PC-9 (cell line): Measurements from ENCODE around the gene FGF4. TPM values are rescaled to one million over a fixed set of nuclear protein-coding genes. Genes with fewer than 3 reads are reported as not detected.

Experiments used
- BruUV-seq: library from RNA; stranded (reverse); fragments of 400-500 nt; replicated peaks from 2 replicates; lab custom pipeline; 2021; lab: Mats Ljungman, UMichigan
- CTCF ChIA-PET: fragments of 300-600 bp; sonication (Branson Sonifier 250); formaldehyde crosslinking; loops from one replicate; lab custom pipeline; 2022; ENCODE audit warnings: antibody characterized with exemption; lab: Charles Lee
- POLR2A ChIA-PET: fragments of 300-600 bp; sonication (Branson Sonifier 250); formaldehyde crosslinking; loops from one replicate; lab custom pipeline; 2022; ENCODE audit warnings: antibody characterized with exemption; ENCODE audit not compliant: unreplicated experiment; lab: Charles Lee
- DNase-seq, 2 experiments: peaks; one replicate each; pipeline versions ENCODE4 v3.0.0 to v3.0.0-alpha.2; 2015 to 2022; ENCODE audit warnings: mixed read lengths in 1 of 2
- H2AFZ ChIP-seq: fragments of 200-600 bp; sonication (generic); 2 replicates; pipeline ENCODE4 v1.8.1; 2017; ENCODE audit warnings: antibody characterized with exemption
- H3F3A ChIP-seq: fragments of 200-600 bp; sonication (generic); 2 replicates; pipeline ENCODE4 v1.8.1; 2017; ENCODE audit warnings: antibody characterized with exemption, mild to moderate bottlenecking, low read depth; ENCODE audit not compliant: insufficient read depth
- H3K27ac ChIP-seq: fragments of 200-600 bp; sonication (generic); 2 replicates; pipeline ENCODE4 v1.6.1; 2016; ENCODE audit warnings: mixed run types
- H3K27me3 ChIP-seq: fragments of 200-600 bp; sonication (generic); 2 replicates; pipeline ENCODE4 v1.6.1; 2016; ENCODE audit warnings: low read depth, mixed run types; ENCODE audit not compliant: insufficient read depth
- H3K36me3 ChIP-seq: fragments of 200-600 bp; sonication (generic); 2 replicates; pipeline ENCODE4 v1.6.1; 2016; ENCODE audit warnings: low read depth, mixed run types
- H3K4me1 ChIP-seq: fragments of 200-600 bp; sonication (generic); replicated peaks from 2 replicates; pipeline ENCODE4 v1.6.1; 2016; ENCODE audit warnings: mixed run types; ENCODE audit not compliant: insufficient read depth
- H3K4me2 ChIP-seq: fragments of 200-600 bp; sonication (generic); 2 replicates; pipeline ENCODE4 v1.6.1; 2017; ENCODE audit warnings: mixed run types
- H3K4me3 ChIP-seq: fragments of 200-600 bp; sonication (generic); 2 replicates; pipeline ENCODE4 v1.6.1; 2016; ENCODE audit warnings: mixed run types
- H3K79me2 ChIP-seq: fragments of 200-600 bp; sonication (generic); 2 replicates; pipeline ENCODE4 v1.6.1; 2017; ENCODE audit warnings: low read depth, mixed run types
- H3K9me2 ChIP-seq: fragments of 200-600 bp; sonication (generic); 2 replicates; pipeline ENCODE4 v1.8.1; 2017; ENCODE audit warnings: mild to moderate bottlenecking; ENCODE audit not compliant: insufficient read depth
- H3K9me3 ChIP-seq: fragments of 200-600 bp; sonication (generic); 2 replicates; pipeline ENCODE4 v1.8.1; 2016; ENCODE audit warnings: low read depth; ENCODE audit not compliant: insufficient read depth
- H4K20me1 ChIP-seq: fragments of 200-600 bp; sonication (generic); 2 replicates; pipeline ENCODE4 v1.8.1; 2017; ENCODE audit not compliant: insufficient read depth
- EZH2 ChIP-seq: fragments of 200-600 bp; sonication (generic); IDR thresholded peaks from 2 replicates; pipeline ENCODE4 v1.8.0; 2017; ENCODE audit warnings: antibody characterized with exemption, low read depth
- intact Hi-C: fragments of 100-400 bp; cut with micrococcal nuclease; formaldehyde crosslinking; loops from one replicate; pipeline ENCODE4 v1.10.0; 2022; ENCODE audit not compliant: unreplicated experiment
- total RNA-seq: library from RNA; stranded (reverse); gene quantifications from 2 replicates; pipeline ENCODE4 v1.2.3, GENCODE V29; 2021
- TF ChIP-seq, protein P1 (sequence below): fragments of 200-600 bp; sonication (generic); conservative IDR thresholded peaks from 2 replicates; pipeline ENCODE4 v1.6.1; 2017; ENCODE audit warnings: mixed run types, antibody characterized with exemption, mild to moderate bottlenecking, moderate library complexity

FGF4 gene
- total RNA-seq, 1 experiment from 2014 or later: not detected

DNA sequence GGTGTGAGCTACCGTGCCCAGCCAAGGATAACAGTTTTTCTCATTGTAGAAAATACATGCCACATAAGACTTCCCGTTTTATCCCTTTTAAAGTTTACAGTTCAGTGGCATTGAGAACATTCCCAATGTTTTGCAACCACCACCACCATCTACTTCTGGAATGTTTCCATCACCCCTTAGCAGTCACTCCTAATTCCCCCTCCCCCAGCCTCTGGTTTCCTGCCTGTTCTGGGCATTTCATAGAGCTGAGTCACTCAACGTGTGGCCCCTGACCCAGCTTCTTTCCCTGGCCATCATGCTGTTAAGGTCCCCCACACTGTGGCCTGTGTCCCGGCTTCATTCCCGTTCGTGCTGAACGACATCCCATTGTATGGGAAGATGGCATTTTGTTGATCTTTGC, 30.7 kb downstream of the FGF4 start:
- peak; percentile 71 to 79 for DNase-seq
- TF ChIP-seq, protein P1, sequence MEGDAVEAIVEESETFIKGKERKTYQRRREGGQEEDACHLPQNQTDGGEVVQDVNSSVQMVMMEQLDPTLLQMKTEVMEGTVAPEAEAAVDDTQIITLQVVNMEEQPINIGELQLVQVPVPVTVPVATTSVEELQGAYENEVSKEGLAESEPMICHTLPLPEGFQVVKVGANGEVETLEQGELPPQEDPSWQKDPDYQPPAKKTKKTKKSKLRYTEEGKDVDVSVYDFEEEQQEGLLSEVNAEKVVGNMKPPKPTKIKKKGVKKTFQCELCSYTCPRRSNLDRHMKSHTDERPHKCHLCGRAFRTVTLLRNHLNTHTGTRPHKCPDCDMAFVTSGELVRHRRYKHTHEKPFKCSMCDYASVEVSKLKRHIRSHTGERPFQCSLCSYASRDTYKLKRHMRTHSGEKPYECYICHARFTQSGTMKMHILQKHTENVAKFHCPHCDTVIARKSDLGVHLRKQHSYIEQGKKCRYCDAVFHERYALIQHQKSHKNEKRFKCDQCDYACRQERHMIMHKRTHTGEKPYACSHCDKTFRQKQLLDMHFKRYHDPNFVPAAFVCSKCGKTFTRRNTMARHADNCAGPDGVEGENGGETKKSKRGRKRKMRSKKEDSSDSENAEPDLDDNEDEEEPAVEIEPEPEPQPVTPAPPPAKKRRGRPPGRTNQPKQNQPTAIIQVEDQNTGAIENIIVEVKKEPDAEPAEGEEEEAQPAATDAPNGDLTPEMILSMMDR: no peak
- TF ChIP-seq EZH2: no peak
- H3K36me3 ChIP-seq: no peaks in the 10 kb centered on the region
- no peaks in the 10 kb centered on the region for H4K20me1 ChIP-seq
- BruUV-seq: no TSS peak
- CTCF ChIA-PET: no interaction called here
- H3K27ac ChIP-seq: no peak overlapping the region
- POLR2A ChIA-PET: no interaction called here
- peak overlapping the region; percentile 49 for H3K4me2 ChIP-seq
- no peaks in the 10 kb centered on the region for H3K27me3 ChIP-seq
- H3K4me1 ChIP-seq: peaks cover 30% of the 10 kb centered on the region
- no peak overlapping the region; the same call in 1 of the 2 replicates for H2AFZ ChIP-seq
- intact Hi-C loops: no loop called here
- no peaks in the 10 kb centered on the region for H3K79me2 ChIP-seq
- no peaks in the 10 kb centered on the region for H3K9me2 ChIP-seq
- H3K9me3 ChIP-seq: no peaks in the 10 kb centered on the region
- no peak overlapping the region for H3K4me3 ChIP-seq
- H3F3A ChIP-seq: peaks cover 3% of the 10 kb centered on the region; the same call in 1 of the 2 replicates

DNA sequence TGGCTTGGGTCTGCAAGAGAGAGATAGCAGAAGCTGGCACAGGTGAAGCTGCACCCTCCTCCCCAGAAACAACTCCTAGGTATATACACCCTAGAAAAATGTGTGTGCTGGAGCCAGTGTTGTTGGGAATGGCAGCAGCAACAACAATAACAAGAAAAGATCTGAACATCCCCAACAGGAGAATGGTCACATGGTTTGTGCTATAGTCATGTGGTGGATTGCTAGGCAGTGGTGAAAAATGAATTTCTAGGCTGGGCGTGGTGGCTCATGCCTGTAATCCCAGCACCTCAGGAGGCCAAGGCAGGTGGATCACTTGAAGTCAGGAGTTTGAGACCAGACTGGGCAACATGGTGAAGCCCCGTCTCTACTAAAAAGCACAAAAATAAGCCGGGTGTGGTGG, 40.3 kb downstream of the FGF4 start:
- Histone ChIP-seq H3F3A (no peaks in the 10 kb centered on the region), H2AFZ (no peak overlapping the region), H3K9me3 (no peaks in the 10 kb centered on the region; the same call in 1 of the 2 replicates), H3K27ac (no peak overlapping the region), H3K79me2 (no peaks in the 10 kb centered on the region), H4K20me1 (no peaks in the 10 kb centered on the region), H3K9me2 (no peaks in the 10 kb centered on the region), H3K4me1 (no peaks in the 10 kb centered on the region; the same call in 1 of the 2 replicates), H3K4me3 (no peak overlapping the region), H3K36me3 (no peaks in the 10 kb centered on the region), H3K27me3 (no peaks in the 10 kb centered on the region), H3K4me2 (no peak overlapping the region)
- TF ChIP-seq, protein P1: no peak
- TF ChIP-seq EZH2: no peak
- POLR2A ChIA-PET: no interaction called here
- intact Hi-C loops: no loop called here
- CTCF ChIA-PET: no interaction called here
- DNase-seq: no peak
- no TSS peak for BruUV-seq

DNA sequence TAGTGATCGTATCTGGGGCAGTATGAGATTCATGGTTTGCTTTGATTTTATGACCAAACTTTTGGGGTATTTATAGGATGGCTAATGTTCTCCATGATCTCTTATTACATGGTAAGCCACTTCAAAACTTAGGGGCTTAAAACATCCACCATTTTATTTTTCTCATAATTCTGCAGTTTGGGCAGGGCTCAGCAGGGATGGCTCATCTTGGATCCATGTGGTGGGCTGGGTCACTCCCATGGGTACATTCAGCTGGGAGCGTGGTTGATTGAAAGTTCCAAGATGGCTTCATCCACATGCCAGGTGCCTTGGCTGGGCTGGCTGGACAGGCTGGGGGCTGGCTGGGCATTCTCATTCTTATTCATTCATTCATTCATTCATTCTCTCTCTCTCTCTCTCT, 40.8 kb downstream of the FGF4 start:
- intact Hi-C loops: no loop called here
- no peaks in the 10 kb centered on the region for H4K20me1 ChIP-seq
- no peaks in the 10 kb centered on the region for H3K79me2 ChIP-seq
- H2AFZ ChIP-seq: no peak overlapping the region
- no peaks in the 10 kb centered on the region; the same call in 1 of the 2 replicates for H3K4me1 ChIP-seq
- H3K4me2 ChIP-seq: no peak overlapping the region
- no TSS peak for BruUV-seq
- no peaks in the 10 kb centered on the region for H3K36me3 ChIP-seq
- TF ChIP-seq, protein P1: no peak
- no peak for TF ChIP-seq EZH2
- ChIA-PET CTCF (no interaction called here), POLR2A (no interaction called here)
- no peak overlapping the region for H3K27ac ChIP-seq
- DNase-seq: no peak
- H3K4me3 ChIP-seq: no peak overlapping the region
- no peaks in the 10 kb centered on the region for H3K27me3 ChIP-seq
- no peaks in the 10 kb centered on the region; the same call in 1 of the 2 replicates for H3K9me3 ChIP-seq
- no peaks in the 10 kb centered on the region for H3F3A ChIP-seq
- no peaks in the 10 kb centered on the region for H3K9me2 ChIP-seq
